DOHH2 (cell line): ENCODE data around the gene IBA57.

ENCODE experiments used
- EZH2phosphoT487 ChIP-seq: fragments of 200-600 bp; sonication (generic); IDR thresholded peaks from 2 replicates; pipeline ENCODE4 v1.6.1; 2017; ENCODE audit warnings: borderline replicate concordance, mild to moderate bottlenecking, antibody characterized with exemption, low read length, moderate library complexity, mixed read lengths
- TF ChIP-seq, protein P1 (sequence below): fragments of 200-600 bp; sonication (generic); IDR thresholded peaks from one replicate; pipeline ENCODE4 v1.5.1; 2014; ENCODE audit warnings: antibody characterized with exemption, mild to moderate bottlenecking, low read depth, low read length; ENCODE audit not compliant: poor library complexity, severe bottlenecking

DNA sequence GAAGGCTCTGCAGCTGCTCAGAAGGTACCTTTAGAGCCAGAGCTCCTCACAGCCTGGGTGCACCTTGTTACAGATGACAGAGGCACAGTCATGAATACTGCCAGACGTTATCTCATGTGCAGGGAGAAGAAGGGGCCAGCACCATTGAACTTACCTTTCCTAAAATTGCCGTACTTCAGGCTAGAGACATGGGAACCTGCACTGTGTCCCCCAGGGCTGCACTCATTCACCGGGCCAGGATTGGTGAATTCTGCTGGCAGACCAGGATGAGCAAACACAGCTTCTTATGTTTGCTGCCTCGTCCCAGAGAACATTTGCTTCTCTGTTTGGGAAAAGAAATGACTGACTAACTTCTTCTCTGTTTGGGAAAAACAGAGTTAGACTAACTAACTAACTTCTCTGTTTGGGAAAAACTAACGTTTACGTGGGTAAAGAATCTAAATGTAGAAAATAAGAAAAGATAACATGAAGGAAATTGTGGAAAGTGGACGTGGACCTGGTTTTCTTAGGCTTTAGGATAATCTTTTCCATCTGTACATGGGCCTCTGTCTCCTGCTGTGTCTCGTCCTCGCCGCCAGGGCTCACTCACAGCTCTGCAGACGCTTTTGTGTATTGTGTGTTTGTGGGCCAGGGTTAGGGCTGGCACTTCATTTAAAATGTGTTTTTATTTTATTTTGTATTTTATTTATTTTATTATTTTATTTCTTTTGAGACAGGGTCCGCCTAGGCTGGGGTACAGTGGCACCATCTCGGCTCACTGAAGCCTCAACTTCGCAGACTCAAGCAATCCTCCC is 52.1 kb downstream of the IBA57 start:
- TF ChIP-seq, protein P1, sequence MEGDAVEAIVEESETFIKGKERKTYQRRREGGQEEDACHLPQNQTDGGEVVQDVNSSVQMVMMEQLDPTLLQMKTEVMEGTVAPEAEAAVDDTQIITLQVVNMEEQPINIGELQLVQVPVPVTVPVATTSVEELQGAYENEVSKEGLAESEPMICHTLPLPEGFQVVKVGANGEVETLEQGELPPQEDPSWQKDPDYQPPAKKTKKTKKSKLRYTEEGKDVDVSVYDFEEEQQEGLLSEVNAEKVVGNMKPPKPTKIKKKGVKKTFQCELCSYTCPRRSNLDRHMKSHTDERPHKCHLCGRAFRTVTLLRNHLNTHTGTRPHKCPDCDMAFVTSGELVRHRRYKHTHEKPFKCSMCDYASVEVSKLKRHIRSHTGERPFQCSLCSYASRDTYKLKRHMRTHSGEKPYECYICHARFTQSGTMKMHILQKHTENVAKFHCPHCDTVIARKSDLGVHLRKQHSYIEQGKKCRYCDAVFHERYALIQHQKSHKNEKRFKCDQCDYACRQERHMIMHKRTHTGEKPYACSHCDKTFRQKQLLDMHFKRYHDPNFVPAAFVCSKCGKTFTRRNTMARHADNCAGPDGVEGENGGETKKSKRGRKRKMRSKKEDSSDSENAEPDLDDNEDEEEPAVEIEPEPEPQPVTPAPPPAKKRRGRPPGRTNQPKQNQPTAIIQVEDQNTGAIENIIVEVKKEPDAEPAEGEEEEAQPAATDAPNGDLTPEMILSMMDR: no peak
- no peak for TF ChIP-seq EZH2phosphoT487
